SK-N-SH treated with all-trans-retinoic acid at 6 μM for 48 hours (cell line): ENCODE measurements around the gene SPINK2.

Source experiments
- ATAC-seq: fragments of 200-7000 bp; cut with Tn5 transposase; 3 replicates; pipeline ENCODE4 v1.9.1; 2020; ENCODE audit warnings: mild to moderate bottlenecking, moderate library complexity
- BACH2 ChIP-seq: fragments of 250-450 bp; sonication (Bioruptor Pico); IDR thresholded peaks from 2 replicates; pipeline ENCODE4 v1.9.0; 2021; ENCODE audit warnings: mild to moderate bottlenecking, borderline replicate concordance
- CREB5 ChIP-seq: fragments of 250-450 bp; sonication (Bioruptor Pico); IDR thresholded peaks from 2 replicates; pipeline ENCODE4 v1.5.1; 2020; ENCODE audit warnings: low read depth, mild to moderate bottlenecking, moderate library complexity
- CSDC2 ChIP-seq: fragments of 250-450 bp; sonication (Bioruptor Pico); IDR thresholded peaks from 2 replicates; pipeline ENCODE4 v1.5.0; 2020; ENCODE audit warnings: mild to moderate bottlenecking, moderate library complexity
- CSRNP3 ChIP-seq: fragments of 250-450 bp; sonication (Bioruptor Pico); IDR thresholded peaks from 2 replicates; pipeline ENCODE4 v1.5.1; 2021; ENCODE audit warnings: mild to moderate bottlenecking, moderate library complexity
- ESRRG ChIP-seq: fragments of 250-450 bp; sonication (Bioruptor Pico); IDR thresholded peaks from 2 replicates; pipeline ENCODE4 v1.6.1; 2021; ENCODE audit warnings: mild to moderate bottlenecking
- GLIS3 ChIP-seq: fragments of 250-450 bp; sonication (Bioruptor Pico); IDR thresholded peaks from 2 replicates; pipeline ENCODE4 v1.5.0; 2020; ENCODE audit warnings: mild to moderate bottlenecking, moderate library complexity
- ISL1 ChIP-seq: fragments of 250-450 bp; sonication (Bioruptor Pico); IDR thresholded peaks from 2 replicates; pipeline ENCODE4 v2.1.2; 2022; ENCODE audit warnings: mild to moderate bottlenecking, moderate library complexity
- PATZ1 ChIP-seq: fragments of 250-450 bp; sonication (Bioruptor Pico); IDR thresholded peaks from 2 replicates; pipeline ENCODE4 v1.8.0; 2020; ENCODE audit warnings: mild to moderate bottlenecking, moderate library complexity, borderline replicate concordance
- POU6F1 ChIP-seq: fragments of 250-450 bp; sonication (Bioruptor Pico); IDR thresholded peaks from 2 replicates; pipeline ENCODE4 v1.8.0; 2021; ENCODE audit warnings: low read depth, mild to moderate bottlenecking, moderate library complexity, borderline replicate concordance
- PPARA ChIP-seq: fragments of 250-450 bp; sonication (Bioruptor Pico); IDR thresholded peaks from 2 replicates; pipeline ENCODE4 v1.5.0; 2020; ENCODE audit warnings: mild to moderate bottlenecking, borderline replicate concordance
- TCF4 ChIP-seq: fragments of 250-450 bp; sonication (Bioruptor Pico); IDR thresholded peaks from 2 replicates; pipeline ENCODE4 v1.8.0; 2021; ENCODE audit warnings: mild to moderate bottlenecking, moderate library complexity, borderline replicate concordance
- ZC3H10 ChIP-seq: fragments of 250-450 bp; sonication (Bioruptor Pico); IDR thresholded peaks from 2 replicates; pipeline ENCODE4 v1.5.1; 2021; ENCODE audit warnings: mild to moderate bottlenecking, moderate library complexity
- ZFP3 ChIP-seq: fragments of 250-450 bp; sonication (Bioruptor Pico); IDR thresholded peaks from 2 replicates; pipeline ENCODE4 v1.5.0; 2020; ENCODE audit warnings: mild to moderate bottlenecking, moderate library complexity
- ZFP30 ChIP-seq: fragments of 450-650 bp; formaldehyde crosslinking; IDR thresholded peaks from 2 replicates; pipeline ENCODE4 v1.5.0; 2022; ENCODE audit warnings: mild to moderate bottlenecking, moderate library complexity
- ZNF565 ChIP-seq: fragments of 450-650 bp; formaldehyde crosslinking; conservative IDR thresholded peaks from 2 replicates; pipeline ENCODE4 v1.5.0; 2020; ENCODE audit warnings: low read depth, mild to moderate bottlenecking, moderate library complexity
- ZNF70 ChIP-seq: fragments of 450-650 bp; formaldehyde crosslinking; IDR thresholded peaks from 2 replicates; pipeline ENCODE4 v1.5.0; 2020; ENCODE audit warnings: mild to moderate bottlenecking, moderate library complexity
- ZNF8 ChIP-seq: fragments of 450-650 bp; formaldehyde crosslinking; IDR thresholded peaks from 2 replicates; pipeline ENCODE4 v1.5.0; 2020; ENCODE audit warnings: mild to moderate bottlenecking, moderate library complexity

Gene SPINK2

GRCh38 chr4:56767567-56767966 is 53.9 kb downstream of the SPINK2 start:
- no peak for ATAC-seq
- TF ChIP-seq ZNF8 (CRISPR knock-in tag) (no peak), ZC3H10 (CRISPR knock-in tag) (no peak), PATZ1 (CRISPR knock-in tag) (no peak), ISL1 (peak; percentile 38; the same call in 1 of the 2 replicates)

- TF ChIP-seq ZFP3 (no peak; the same call in 1 of the 2 replicates), CREB5 (CRISPR knock-in tag) (no peak), GLIS3 (CRISPR knock-in tag) (no peak), CSDC2 (no peak), BACH2 (no peak), ISL1 (0 out of 2 replicates have a peak, but pooled peaks have one; percentile 36), TCF4 (CRISPR knock-in tag) (peak; percentile 52; the same call in 1 of the 2 replicates), ESRRG (no peak), ZNF565 (CRISPR knock-in tag) (no peak)
- ATAC-seq: peak; percentile 98
Observed at GRCh38 chr4:56764775-56765174, 56.7 kb downstream of the SPINK2 start.

GRCh38 chr4:56764223-56764622 is 57.3 kb downstream of the SPINK2 start:
- TF ChIP-seq CSRNP3 (CRISPR knock-in tag): no peak
- no peak for TF ChIP-seq CREB5 (CRISPR knock-in tag)
- no peak for TF ChIP-seq POU6F1 (CRISPR knock-in tag)
- no peak for TF ChIP-seq PATZ1 (CRISPR knock-in tag)
- TF ChIP-seq ZNF70: no peak
- TF ChIP-seq ESRRG: no peak
- TF ChIP-seq, all 23 proteins: peak for 0
- ATAC-seq: no peak

- TF ChIP-seq ZNF565 (CRISPR knock-in tag) (no peak), GLIS3 (CRISPR knock-in tag) (no peak), PPARA (CRISPR knock-in tag) (no peak), ZFP30 (no peak), BACH2 (no peak)
- no peak for ATAC-seq
Observed at GRCh38 chr4:56762484-56763250, 58.8 kb downstream of the SPINK2 start.
